HG03520 (cell line): ENCODE data around the gene CNN2.

ENCODE experiments used
- ATAC-seq: cut with Tn5 transposase; IDR thresholded peaks from one replicate; pipeline ENCODE4 v1.9.1; 2021; ENCODE audit warnings: mild to moderate bottlenecking, moderate library complexity; ENCODE audit not compliant: unreplicated experiment

The CNN2 gene

DNA sequence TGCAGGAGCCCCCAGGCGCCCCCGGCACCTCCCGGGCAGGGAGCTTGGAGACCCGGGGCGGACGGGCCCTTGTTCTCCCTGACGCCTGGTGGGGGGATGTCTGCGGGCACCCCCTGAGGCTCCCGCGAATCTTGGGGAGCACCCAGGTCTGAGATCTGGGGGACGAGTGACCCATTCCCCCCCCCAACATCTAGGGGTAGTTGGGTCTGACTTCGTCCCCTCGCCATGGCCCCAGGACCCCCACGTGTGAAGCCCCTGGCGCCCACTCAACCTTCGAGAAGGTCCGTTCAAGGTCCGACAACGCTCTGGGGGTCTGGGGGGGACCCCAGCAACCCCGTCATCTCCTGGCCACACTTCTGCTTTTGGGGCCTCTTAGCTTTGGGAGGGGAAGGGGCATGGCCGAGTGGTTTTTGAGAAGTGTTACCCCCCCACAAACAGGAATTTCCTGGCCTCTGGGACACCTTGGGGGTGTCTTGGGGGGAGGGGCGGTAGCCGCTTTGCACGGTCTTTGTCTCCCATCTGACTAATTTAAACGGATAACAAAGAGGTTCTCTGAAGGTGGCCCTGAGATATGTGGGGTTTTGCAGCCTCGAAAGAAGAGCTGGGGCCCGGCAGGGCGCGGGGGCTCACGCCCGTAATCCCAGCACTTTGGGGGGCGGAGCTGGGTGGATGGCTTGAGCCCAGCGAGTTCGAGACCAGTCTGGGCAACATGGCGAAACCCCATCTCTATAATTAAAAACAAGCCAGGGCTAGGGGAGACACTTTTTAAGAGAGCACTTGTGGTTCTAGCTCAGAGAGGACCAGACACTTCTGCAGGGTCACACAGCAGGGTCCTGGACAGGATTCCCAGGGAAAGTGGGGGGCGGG, 608 bp downstream of the CNN2 start:
- no peak for ATAC-seq

GRCh38 chr19:1027650-1028061, 1.2 kb downstream of the CNN2 start:
- no peak for ATAC-seq

DNA sequence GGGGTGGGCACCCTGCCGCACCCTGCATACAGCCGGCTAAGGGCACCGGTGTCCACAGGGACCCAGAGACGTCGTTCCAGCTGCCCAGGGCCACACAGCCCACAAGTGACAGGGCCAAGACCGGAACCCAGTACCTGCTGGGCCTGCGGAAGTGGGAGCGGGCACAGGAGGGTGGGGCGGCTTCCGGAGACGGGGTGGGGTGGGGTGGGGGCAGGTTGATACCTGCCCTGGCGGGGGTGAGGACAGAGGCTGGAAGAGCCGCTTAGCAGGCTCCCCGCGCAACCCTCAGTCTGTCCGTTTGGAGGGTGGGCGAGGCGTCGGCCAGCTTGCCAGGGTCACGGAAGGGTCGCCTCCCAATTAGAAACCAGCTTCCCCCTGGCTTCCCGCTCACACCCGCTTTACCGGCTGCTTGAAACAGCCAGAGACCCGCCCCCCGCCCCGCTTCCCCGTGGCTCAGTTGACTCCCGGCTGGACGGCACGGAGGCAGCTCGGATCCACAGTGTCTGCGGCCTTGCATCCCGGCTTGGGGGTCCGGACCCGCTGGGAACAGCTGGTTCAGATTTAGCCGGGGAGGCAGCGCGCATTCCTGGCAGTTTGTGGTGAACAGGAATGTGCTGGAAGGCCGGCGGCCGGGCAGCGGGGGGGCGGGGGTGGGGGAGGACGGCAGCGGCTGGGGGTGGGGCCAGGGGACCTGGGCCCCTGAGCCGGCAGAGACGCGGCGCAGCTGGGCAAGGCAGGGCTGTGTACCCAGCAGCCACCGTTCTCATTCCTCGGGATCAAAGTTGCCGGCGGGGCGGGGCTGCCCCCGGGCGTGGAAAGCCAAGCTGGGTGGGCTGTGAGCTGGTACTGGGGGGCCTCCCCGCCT, 1.9 kb downstream of the CNN2 start:
- ATAC-seq = no peak

- no peak for ATAC-seq
Measured at GRCh38 chr19:1032264-1032867, 6.0 kb downstream of the CNN2 start.

- no peak for ATAC-seq
Measured at GRCh38 chr19:1035998-1036621, 9.7 kb downstream of the CNN2 start.

DNA sequence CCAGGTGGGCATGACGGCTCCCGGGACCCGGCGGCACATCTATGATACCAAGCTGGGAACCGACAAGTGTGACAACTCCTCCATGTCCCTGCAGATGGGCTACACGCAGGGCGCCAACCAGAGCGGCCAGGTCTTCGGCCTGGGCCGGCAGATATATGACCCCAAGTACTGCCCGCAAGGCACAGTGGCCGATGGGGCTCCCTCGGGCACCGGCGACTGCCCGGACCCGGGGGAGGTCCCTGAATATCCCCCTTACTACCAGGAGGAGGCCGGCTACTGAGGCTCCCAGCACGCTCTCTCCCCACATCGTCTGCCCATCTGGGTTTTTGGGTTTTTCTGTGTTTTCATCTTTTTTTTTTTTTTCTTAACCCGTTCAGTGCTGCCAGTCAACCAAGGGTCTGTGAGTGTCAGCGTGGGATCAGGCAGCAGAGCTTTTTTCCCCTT, 11.2 kb downstream of the CNN2 start:
- ATAC-seq = no peak

- no peak for ATAC-seq
Measured at GRCh38 chr19:1038978-1039645, 12.7 kb downstream of the CNN2 start.

DNA sequence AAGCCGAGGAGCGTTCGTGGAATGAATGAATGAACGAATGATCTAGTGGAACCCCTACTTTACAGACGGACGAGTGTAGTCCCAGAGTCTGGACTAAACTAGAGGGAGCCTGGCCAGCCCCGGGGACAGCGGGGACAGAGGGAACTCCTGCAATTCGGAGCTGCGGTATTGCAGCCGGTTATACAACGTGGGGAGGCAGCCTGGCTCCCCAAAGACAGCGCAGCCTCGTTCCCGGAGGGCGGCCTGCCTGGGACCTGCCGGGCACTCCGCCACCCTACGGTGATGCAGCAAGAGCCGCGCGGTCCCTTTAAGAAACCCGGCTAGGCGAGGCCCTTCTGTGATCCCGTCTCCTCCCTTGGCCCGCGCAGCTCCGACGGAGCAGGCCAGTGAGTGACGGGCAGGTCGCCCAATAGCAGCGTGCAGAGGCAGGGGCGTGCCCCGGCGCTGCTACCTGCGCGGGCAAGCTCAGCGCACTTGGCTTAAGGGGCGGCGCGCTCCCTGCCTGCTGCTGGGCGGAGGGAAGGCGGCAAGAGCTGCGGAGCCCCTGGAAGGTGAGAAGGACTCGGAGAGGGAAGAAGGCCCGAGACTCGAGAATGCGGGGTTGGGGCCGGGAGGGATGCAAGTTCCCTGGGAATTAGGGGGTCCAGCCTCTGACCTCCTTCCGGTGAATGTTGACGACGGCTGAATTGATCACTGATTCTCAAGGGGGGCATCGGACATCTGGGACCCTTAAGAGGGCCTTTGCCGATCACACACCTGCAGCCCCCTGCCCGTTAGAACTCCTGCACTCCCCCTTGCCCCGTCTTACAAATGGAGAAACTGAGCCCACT, 13.5 kb downstream of the CNN2 start, which contains the start of gene ABCA7:
TSS of gene ABCA7 (plus strand) at position 462 of the 830 bp plus-strand sequence. CDS start 1,255 bp downstream, outside the sequence.
- peak; percentile 70 for ATAC-seq

DNA sequence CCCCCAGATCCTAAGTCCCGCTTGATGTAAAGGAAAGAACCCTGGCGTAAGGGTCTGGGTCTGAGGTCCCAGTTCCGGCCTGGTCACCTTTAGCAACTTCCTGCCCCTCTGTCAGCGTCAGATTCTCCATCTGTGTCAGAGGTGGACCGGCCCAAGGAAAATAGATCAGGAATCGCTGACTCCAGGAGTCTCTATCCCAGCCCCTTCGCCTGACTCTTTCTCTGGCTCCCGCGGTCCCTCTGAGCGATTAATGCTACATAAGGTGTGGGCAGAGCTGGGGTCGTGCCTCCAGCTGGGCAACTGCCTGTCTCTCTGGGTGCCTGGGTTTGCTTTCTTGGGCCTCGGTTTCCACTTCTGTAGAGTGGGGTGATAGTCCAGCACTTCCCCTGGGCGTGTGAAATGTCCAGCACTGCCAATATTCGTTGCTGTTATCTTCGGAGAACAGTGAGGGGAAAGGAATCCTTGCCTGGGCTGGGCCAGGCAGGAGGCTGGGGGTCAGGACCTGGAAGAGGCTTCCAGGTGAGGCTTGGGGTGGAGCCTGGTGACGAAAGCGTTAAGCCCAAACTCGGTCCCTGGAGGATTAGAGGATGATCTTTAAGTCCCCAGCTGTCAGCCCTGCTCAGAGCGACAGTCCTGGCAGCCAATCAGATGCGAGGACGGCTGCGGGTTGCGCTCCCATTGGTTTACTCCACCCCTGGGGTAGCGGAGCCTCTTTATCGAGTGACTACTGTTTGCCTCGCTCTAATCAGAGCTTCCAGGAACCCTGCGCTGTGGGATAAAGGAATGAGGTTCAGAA, 14.3 kb downstream of the CNN2 start:
- peak; percentile 38 for ATAC-seq

GRCh38 chr19:1041272-1041834, 14.9 kb downstream of the CNN2 start:
- ATAC-seq = no peak

GRCh38 chr19:1041835-1042685, 15.7 kb downstream of the CNN2 start:
- ATAC-seq = no peak

- no peak for ATAC-seq
Measured at GRCh38 chr19:1042689-1043511, 16.5 kb downstream of the CNN2 start.

GRCh38 chr19:1045247-1045603, 18.8 kb downstream of the CNN2 start:
- no peak for ATAC-seq

GRCh38 chr19:1046117-1046626, 19.8 kb downstream of the CNN2 start:
- no peak for ATAC-seq

GRCh38 chr19:1046836-1047695, 20.7 kb downstream of the CNN2 start:
- no peak for ATAC-seq
